Adrenal gland (tissue), 5 donors: ENCODE measurements around the gene PPP1CC.

ENCODE experiments used
- CTCF ChIP-seq, 6 experiments: fragments of 450-650 bp in 4 of 6; fragments of 200-600 bp in 2 of 6; sonication (generic) in 1 of 6; IDR thresholded peaks; 1 replicate in 5 of 6; 2 replicates in 1 of 6; pipeline versions ENCODE4 v1.5.1 to v1.8.0; 2016 to 2021; ENCODE audit warnings: antibody characterized with exemption in 6 of 6, mild to moderate bottlenecking in 2 of 6, moderate library complexity in 1 of 6
- POLR2A ChIP-seq, 2 donors: fragments of 450-650 bp; IDR thresholded peaks; one replicate each; pipeline ENCODE4 v1.6.1; 2017; ENCODE audit warnings: antibody characterized with exemption in 2 of 2, mild to moderate bottlenecking in 2 of 2, moderate library complexity in 1 of 2
- donor health status: DM: no; HTN: no; CAD: no.

- TF ChIP-seq POLR2A (IDR thresholded peaks at IDR 0.05) (no peak), CTCF (IDR thresholded peaks at IDR 0.05) (no peak)
These were observed 38.5 kb downstream of the PPP1CC start for GRCh38 chr12:110704231-110704630.
